GM03348 (cell line): ENCODE measurements around the gene LRRC73.
"Not testable (repeated sequence)": the region's sequence is repeated elsewhere in the genome, so short reads cannot be mapped to it uniquely, and the experiment has no call there.

Source experiments
- DNase-seq: peaks from one replicate; pipeline ENCODE4 v3.0.0; 2012; ENCODE audit warnings: low spot score

The LRRC73 gene, protein sequence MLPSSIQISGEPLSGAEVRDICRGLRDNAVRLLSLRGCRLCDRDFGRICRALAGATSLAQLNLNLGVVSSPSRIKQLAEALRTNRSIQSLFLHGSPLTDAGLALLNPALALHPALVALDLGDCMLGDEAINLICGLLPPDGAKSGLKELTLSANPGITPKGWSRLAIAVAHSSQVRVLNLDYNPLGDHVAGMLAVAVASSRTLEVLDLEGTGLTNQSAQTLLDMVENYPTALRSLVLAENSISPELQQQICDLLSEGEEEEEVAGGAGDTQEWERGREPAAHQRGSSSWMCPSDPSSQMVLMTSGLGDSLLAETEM

GRCh38 chr6:43509984-43510826, at the start of gene LRRC73:
LRRC73 (minus strand) TSS chr6:43510346; CDS start chr6:43509785, 561 bp downstream.
- peak; percentile 96 for DNase-seq

GRCh38 chr6:43559328-43559727, 49.2 kb upstream of the LRRC73 start:
- DNase-seq: no peak

DNA sequence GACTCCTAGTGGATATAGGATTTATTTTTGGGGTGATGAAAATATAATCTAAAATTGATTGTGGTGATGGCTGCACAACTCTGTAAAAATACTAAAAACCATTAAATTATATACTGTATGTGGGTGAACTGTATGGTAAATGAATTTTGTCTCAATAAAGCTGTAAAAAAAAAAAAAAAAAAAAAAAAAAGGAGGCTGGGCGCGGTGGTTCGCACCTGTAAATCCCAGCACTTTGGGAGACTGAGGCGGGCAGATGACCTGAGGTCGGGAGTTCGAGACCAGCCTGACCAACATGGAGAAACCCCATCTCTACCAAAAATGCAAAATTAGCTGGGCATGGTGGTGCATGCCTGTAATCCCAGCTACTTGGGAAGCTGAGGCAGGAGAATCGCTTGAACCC, 47.5 kb upstream of the LRRC73 start:
- not testable (repeated sequence) for DNase-seq

- no peak for DNase-seq
Observed at GRCh38 chr6:43547222-43547621, 37.1 kb upstream of the LRRC73 start.

GRCh38 chr6:43544461-43544860, 34.3 kb upstream of the LRRC73 start:
- no peak for DNase-seq

- no peak for DNase-seq
Observed at GRCh38 chr6:43541774-43542471, 31.8 kb upstream of the LRRC73 start.

DNA sequence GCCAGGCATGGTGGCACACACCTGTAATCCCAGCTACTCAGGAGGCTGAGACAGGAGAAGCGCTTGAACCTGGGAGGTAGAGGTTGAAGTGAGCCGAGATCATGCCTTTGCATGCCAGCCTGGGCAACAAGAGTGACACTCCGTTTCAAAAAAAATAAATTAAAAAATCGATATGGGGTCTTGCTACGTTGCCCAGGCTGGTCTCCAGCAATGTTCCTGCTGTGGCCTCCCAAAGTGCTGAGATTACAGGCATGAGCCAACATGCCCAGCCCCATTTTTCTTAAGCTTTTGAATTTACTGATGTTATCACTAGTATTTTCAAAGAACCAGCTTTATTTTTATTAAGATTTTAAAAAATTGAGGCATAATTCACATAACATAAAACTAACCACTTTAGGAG, 30.4 kb upstream of the LRRC73 start:
- no peak for DNase-seq

GRCh38 chr6:43539409-43539808, 29.3 kb upstream of the LRRC73 start:
- not testable (repeated sequence) for DNase-seq

DNA sequence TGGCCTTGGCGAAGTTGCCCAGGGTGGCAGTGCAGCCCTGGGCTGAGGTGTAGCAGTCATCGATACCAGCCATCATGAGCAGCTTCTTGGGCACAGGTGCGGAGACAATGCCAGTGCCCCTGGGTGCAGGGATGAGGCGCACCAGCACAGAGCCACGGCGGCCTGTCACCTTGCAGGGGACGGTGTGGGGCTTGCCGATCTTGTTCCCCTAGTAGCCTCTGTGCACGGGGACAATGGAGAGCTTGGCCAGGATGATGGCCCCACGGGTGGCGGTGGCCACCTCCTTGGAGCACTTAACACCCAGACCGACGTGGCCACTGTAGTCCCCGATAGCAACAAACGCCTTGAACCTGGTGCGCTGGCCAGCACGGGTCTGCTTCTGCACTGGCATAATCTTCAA, 28.8 kb upstream of the LRRC73 start:
- not testable (repeated sequence) for DNase-seq

- DNase-seq: no peak
Observed at GRCh38 chr6:43532201-43532600, 22.1 kb upstream of the LRRC73 start.

- no peak for DNase-seq
Observed at GRCh38 chr6:43524483-43524961, 14.4 kb upstream of the LRRC73 start.

- no peak for DNase-seq
Observed at GRCh38 chr6:43523284-43523683, 13.1 kb upstream of the LRRC73 start.

DNA sequence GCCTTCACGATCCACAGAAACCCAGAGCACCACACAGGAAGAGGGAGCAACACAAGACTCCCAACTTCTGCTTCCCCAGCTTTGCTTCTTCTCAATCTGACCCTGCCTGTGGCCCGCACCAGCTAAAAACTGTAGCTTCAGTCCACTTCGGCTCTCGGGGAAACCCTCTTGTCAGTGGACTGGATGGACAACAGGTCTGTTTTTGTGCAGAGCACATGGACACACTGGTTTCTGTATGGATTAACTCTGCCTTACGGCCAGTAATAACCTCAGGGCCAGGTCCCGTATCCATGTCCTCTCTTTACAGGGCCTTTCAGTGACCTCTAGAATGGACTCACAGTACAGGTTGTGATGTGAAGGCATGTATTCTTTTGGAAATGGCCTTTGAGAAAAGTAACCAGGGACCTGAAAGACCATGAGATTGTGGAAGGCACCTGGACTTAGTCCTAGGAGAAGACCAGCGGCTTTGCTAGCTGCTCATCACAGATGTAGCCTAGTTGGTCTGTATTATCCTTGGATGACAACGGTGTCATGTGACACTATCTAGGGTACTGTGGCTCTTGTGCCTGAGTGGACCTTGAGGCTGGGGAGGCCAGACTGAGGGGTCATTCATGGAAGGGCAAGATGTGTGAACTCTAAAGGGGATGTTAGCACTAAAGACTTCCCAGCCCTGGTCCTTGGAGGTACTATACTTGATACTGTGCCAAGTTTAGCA, 12.6 kb upstream of the LRRC73 start:
- DNase-seq: no peak

GRCh38 chr6:43521836-43522235, 11.7 kb upstream of the LRRC73 start:
- no peak for DNase-seq

DNA sequence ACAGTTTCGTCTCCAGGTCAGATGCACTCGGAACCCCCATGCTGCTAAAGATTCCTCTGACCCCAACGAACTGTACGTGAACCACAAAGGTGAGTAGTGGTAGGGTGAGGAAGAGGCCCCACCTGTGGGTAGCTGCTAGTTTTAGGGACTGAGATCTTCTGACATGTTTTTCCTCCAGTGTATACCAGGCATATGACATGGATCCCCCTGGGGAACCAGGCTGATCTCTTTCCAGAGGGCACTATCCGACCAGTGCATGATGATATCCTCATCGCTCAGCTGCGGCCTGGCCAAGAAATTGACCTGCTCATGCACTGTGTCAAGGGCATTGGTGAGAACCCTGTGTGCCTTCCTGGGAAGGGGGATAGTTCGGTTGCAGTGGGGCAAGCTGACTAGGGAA, 10.0 kb upstream of the LRRC73 start:
- DNase-seq: no peak

- DNase-seq: no peak
Observed at GRCh38 chr6:43517505-43518357, 7.6 kb upstream of the LRRC73 start.

- DNase-seq: peak; percentile 99
Observed at GRCh38 chr6:43516697-43517504, 6.8 kb upstream of the LRRC73 start, which contains the start of the genes POLR1C and YIPF3. POLR1C (plus strand) TSS chr6:43517089; CDS start chr6:43517110, 21 bp downstream. YIPF3 (minus strand) TSS chr6:43516926; CDS start chr6:43516807, 119 bp downstream.

- no peak for DNase-seq
Observed at GRCh38 chr6:43516367-43516696, 6.2 kb upstream of the LRRC73 start.

DNA sequence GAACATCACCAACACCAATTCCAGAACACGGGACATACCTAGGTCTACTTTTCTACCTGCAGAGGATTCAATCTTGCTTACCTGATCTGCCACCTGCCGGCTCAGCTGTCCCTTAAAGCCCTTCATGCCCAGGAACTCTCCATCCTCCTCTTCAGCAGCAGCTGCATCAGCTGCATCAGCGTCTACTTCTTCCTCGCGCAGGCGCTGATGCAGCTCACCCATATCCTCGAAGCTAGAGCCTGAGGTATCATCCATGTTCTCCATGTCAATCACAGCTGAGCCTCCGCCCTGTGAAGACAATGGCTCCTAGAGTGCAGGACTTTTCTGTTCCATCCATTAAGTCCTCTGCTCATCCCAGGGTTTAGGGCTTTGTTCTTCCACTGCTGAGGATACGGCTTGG, 5.7 kb upstream of the LRRC73 start:
- no peak for DNase-seq

GRCh38 chr6:43511824-43512415, 1.8 kb upstream of the LRRC73 start:
- DNase-seq: no peak
